HG02759 (cell line): ENCODE measurements around the gene JOSD2.

Source experiments
- ATAC-seq: cut with Tn5 transposase; IDR thresholded peaks from one replicate; pipeline ENCODE4 v1.9.1; 2021; ENCODE audit warnings: mild to moderate bottlenecking, moderate library complexity; ENCODE audit not compliant: unreplicated experiment

JOSD2 gene

GRCh38 chr19:50496189-50497021 is 14.6 kb downstream of the JOSD2 start:
- no peak for ATAC-seq

- ATAC-seq = no peak
These were observed 15.9 kb downstream of the JOSD2 start for GRCh38 chr19:50495020-50495531.

GRCh38 chr19:50494186-50495019 is 16.6 kb downstream of the JOSD2 start:
- no peak for ATAC-seq

- ATAC-seq = no peak
These were observed 17.8 kb downstream of the JOSD2 start for GRCh38 chr19:50493171-50493570.

- ATAC-seq = no peak
These were observed 18.5 kb downstream of the JOSD2 start for GRCh38 chr19:50492303-50493052.

- ATAC-seq = no peak
These were observed 20.0 kb downstream of the JOSD2 start for GRCh38 chr19:50490991-50491472.

GRCh38 chr19:50490411-50490811 is 20.6 kb downstream of the JOSD2 start:
- ATAC-seq = no peak

GRCh38 chr19:50489461-50490011 is 21.5 kb downstream of the JOSD2 start:
- ATAC-seq = no peak

GRCh38 chr19:50488389-50489194 is 22.4 kb downstream of the JOSD2 start:
- no peak for ATAC-seq

GRCh38 chr19:50486823-50487515 is 24.0 kb downstream of the JOSD2 start:
- no peak for ATAC-seq

- ATAC-seq = no peak
These were observed 25.6 kb downstream of the JOSD2 start for GRCh38 chr19:50485284-50485955.

GRCh38 chr19:50482916-50483315 is 28.1 kb downstream of the JOSD2 start:
- ATAC-seq = no peak

- no peak for ATAC-seq
These were observed 28.6 kb downstream of the JOSD2 start for GRCh38 chr19:50482271-50482855.

GRCh38 chr19:50481351-50482149 is 29.4 kb downstream of the JOSD2 start:
- no peak for ATAC-seq

GRCh38 chr19:50480281-50481111 is 30.5 kb downstream of the JOSD2 start:
- ATAC-seq = no peak

DNA sequence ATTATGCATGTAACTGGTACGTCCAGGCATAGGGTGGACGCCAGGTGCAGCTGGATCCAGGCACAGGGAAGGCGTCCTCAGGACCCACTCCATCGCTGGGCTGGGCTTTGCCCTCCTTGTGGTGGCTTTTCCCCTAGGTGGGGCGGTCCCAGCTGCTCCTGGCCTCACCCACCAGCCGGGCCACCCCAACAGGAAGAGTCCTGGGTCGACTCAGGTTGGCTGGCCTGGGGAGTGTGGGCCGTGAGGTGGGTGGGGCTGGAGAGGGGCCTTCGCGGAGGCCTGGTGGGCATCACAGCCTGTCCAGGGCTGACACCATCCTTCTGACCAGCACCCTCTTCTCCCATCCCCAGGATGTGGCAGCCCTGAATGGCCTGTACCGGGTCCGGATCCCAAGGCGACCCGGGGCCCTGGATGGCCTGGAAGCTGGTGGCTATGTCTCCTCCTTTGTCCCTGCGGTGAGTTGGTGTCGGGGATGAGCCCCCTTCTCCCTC is 31.2 kb downstream of the JOSD2 start:
- ATAC-seq = no peak
